A673 (cell line): ENCODE measurements around the gene MRM1.

Experiments
- CTCF ChIP-seq: fragments of 300-800, 200-600 bp; sonication (generic); conservative IDR thresholded peaks from 2 replicates; pipeline ENCODE4 v1.5.1; 2017; ENCODE audit warnings: low read depth, mild to moderate bottlenecking, antibody characterized with exemption, low read length, moderate library complexity, mixed read lengths
- EZH2 ChIP-seq: fragments of 200-600 bp; sonication (generic); IDR thresholded peaks from 2 replicates; pipeline ENCODE4 v1.6.1; 2017; ENCODE audit warnings: borderline replicate concordance, low read depth, mild to moderate bottlenecking, mixed read lengths, antibody characterized with exemption, low read length; ENCODE audit not compliant: poor library complexity, severe bottlenecking

GRCh38 chr17:36653856-36654255 is 52.5 kb downstream of the MRM1 start:
- TF ChIP-seq CTCF (no peak), EZH2 (no peak)
